HG03139 (cell line): ENCODE results near the gene GLI3.

ENCODE experiments used
- ATAC-seq: cut with Tn5 transposase; IDR thresholded peaks from one replicate; pipeline ENCODE4 v1.9.1; 2021; ENCODE audit not compliant: unreplicated experiment

GLI3 gene

DNA sequence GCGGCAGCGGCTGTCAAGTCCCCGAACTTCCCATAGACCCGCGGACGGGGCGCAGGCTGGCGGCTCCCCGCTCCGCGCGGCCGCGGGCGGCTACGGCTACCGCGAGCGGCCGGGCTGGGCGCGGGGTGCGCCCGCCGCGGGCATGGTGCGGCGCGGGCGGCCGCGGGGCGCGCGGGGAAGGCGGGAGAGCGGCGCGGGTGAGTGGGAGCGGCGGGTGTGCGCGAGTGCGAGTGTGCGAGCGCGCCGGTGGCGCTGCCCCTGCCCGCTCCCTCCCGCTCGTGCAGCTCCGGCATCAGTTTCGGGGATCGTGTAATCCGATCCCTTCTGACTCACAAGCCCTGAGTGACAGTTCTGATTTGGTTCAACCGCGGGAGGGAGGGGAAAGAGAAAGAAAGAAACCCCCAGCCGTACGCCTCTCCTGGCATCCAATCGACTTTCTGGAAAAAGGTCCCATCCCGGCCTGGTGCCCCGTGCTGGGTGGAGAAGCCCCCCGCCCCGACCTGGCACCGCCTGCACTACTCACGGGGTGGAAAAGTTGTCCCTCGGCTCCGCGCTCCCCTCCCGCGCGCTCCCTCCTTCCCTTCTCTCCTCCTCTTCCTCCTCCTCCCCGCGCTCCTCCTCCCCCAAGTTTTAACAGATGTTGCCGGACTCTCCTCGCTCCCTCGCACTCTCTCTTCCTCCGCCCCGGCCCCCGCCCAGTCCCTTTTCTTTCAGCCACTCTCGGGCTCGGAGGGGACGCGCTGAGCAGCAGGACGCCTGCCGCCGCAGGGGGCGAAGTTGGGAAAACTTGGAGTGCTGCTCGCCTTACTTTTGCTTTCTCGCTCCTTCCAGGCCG is at the start of gene GLI3:
TSS of gene GLI3 (minus strand) at position 234 of the 835 bp plus-strand sequence. CDS start 13,956 bp downstream, outside the sequence.
- peak; percentile 53 for ATAC-seq

DNA sequence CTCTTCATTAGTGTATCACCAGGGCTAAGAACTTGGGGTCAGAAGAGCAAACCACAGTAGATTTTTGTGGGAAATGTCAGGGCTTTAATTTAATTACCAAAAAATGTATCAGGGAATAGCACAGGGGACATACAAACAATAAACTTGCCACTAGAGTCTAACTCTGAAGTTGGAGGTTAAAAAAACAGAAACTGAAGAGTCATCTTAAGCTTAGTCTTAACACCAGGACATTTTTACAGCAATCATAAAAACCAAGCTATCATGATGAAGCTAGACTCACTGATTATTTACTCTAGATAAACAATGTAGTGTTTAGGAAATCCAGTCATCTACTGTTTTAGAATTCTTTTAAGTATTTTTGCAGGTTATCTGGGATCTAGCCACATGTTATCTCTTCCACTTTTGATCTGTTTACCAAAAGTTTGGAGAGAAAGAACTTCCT is 48.4 kb upstream of the GLI3 start:
- no peak for ATAC-seq

DNA sequence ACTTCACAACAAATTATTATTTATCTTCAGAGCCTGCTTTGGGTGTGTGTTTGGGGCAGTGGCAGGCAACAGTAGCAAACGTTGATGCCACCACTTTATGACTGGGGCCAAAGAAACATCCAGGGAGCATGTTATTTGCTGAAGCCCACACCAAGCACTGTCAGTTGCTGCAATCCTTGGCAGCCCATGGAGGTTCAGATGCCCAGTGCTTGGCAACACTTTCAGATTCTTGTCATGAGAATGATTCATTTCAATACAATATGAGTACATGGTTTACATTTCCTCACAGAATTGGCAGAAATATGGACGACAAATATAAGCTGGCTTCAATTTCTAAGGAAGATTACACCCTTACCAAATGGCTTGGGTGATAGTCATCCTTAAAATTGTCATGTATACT is 46.5 kb upstream of the GLI3 start:
- no peak for ATAC-seq

DNA sequence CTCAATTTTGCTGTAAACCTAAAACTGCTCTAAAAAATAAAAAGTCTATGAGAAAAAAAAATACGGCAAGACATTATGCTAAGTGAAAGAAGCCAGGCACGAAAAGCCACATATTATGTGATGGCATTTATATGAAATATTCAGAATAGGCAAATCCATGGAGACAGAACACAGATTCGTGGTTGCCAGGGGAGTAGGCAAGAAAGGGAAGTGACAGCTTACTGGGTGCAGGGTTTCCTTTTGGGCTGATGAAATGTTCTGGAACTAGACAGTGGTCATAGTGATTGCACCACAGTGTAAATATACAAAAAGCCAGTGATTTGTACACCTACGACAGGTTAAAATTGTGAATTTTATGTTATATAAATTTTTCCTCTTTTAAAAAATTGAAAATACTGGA is 41.3 kb upstream of the GLI3 start:
- no peak for ATAC-seq

DNA sequence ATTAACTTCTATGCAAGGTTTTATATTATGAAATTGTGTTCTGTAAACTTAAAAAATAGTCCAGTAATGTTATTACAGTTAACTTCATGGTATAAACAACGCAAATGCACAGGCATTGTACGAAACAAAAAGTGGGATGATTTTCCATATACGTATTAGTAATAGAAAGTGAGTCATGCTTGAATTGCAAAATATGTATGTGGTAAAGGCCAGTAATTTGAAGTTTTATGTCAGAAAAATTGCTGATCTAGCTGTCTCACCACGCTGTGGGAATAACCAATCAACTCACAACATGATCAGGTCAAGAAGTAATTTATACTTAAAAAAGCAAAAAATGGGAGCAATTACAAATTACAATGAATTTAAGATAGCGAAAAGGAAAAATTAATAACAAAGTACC is 37.0 kb upstream of the GLI3 start:
- no peak for ATAC-seq

DNA sequence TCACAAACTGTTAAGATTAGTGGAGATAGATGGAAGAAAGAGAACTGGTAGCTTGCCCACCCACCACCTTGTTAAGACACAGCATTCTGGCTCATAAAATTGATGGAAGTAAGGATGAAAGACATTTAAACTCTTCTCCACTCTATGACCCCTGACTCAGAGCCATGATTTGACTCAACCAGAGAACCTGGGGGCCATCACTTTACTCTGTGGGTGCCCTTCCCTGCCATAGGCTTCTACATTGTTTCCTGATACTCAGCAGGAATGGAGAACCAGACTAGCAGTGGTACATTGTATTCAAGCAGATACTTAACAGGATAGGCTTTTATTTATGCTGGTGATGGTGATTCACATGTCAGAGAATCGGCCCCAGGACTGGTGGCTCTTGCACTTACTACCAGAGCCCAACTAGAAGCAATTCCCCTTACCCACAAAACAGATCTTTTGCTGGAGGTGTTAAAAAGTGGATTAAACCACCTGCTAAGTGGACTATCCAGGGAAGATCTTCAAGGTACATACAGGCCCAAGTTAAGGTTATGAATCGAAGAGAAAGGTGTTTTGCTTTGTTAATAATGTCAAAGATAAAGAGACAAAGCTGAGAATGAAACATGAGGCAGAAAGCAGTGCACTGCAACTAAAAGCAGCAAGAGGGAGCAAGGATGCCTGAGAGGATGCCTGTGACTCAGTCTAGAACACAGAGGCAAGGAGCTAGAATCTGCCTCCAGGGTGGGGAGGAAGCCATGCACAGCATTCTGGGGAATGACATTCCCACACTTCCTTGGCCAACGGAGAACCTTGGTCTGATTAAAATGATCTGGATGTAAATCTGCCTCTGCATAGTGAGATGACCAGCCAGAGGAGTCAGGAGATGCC is 36.0 kb upstream of the GLI3 start:
- no peak for ATAC-seq

DNA sequence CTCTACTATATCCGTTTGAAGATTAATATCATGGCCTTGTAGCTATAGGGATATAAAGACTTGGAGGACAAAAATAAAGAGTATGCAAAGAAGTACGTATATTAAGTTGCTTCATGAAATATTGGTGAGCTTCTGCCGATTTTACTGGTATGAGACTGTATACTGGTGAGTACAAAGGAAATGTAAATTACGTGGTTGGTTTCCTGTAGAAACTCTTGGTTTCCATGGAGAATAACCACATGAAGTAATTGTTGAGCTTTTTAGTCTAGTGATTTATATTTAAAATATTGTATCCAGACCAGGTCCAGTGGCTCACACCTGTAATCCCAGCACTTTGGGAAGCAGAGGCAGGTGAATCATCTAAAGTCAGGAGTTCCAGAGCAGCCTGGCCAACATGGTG is 32.2 kb upstream of the GLI3 start:
- ATAC-seq: no peak

DNA sequence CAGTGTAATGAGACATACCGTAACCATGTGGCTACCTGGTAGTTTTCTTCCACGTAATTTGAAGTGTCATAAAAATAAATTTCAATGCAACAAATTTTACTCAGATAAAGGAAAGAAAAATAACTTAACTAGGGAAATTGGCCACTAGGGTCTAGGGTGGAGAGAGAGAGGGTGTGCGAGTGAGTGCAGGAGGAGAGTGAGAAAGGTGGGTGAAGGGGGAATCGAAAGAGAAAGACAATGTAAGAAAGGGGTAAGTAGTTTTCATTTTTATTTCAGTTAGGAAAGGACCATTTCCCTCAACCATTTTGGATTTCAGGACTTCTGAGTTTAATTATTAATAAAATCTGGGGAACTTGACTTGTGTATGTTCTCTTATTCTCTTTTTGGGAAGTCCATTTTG is 27.7 kb upstream of the GLI3 start:
- ATAC-seq: no peak

DNA sequence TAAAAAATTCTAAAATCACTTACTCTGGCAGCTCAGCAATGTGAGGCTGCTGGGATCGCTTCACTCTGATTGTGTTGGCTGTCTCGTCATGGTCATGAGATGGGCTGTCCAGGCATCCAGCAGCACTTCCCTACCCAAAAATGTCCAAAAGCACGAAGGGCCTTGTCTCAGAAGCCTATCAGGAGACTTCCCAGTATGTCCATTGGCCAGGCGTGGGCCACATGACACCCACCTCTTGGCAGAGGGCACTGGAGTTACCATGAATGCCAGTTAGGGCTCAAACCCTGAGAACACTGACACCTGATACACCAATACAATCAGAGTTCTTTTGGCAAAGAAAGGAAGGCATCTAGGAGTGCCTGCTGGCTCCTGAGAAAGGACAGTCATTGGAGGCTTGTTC is 27.0 kb upstream of the GLI3 start:
- no peak for ATAC-seq

DNA sequence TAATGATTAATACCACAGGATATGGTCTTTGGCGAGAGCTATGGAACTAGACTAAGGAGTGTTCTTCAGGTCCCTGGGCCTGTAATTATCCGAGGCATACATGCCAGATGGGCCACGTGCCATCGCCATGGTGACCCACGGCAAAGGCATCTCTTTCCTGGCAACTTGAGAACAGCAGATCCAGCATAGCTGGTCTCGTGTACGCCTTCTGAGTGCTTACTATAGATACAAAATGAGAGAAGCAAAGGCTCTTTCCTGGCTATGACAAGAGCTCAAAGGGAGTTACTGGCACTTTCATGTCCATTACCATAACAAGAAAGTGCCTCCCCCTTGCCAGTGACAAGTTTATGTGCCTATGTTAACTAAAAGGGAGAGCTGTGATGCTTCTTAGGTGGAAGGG is 26.0 kb upstream of the GLI3 start:
- no peak for ATAC-seq

DNA sequence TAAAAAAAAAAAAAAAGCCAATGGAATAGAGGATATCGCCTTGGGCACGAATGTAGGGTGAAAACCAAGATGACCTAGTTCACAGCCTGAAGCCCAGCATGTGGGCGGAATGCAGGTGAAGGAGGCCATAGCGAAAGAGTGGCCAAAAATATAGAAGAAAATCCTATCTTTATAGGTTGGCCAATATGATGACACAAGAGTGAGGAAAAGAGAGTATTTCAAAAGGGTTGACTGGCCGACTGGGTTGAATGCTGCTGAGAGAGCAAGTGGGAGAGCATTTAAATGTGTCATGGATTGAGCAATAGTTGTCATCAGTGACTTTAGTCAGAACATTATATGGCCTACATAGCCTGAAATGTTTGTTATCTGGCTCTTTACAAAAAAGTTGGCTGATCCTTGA is 17.2 kb upstream of the GLI3 start:
- no peak for ATAC-seq

DNA sequence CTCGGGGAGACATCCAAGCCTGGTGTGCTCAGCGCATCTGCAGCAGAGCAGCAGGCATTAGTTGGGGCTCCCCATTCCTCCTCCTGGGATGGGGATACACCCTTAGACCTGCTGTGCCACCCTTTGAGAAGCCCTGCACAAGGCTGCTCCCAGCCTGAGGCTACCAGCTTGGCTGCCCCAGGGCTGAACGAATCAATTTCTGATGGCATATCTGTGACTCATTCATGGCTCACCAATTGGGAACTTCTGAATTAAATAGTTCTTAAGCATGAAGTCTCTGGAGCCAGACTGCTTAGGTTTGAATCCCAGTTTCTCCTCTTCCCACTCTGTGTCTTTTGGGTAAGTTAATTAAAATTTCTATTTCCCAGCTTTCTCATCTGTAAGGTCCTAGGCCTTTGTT is 16.3 kb upstream of the GLI3 start:
- ATAC-seq: no peak

DNA sequence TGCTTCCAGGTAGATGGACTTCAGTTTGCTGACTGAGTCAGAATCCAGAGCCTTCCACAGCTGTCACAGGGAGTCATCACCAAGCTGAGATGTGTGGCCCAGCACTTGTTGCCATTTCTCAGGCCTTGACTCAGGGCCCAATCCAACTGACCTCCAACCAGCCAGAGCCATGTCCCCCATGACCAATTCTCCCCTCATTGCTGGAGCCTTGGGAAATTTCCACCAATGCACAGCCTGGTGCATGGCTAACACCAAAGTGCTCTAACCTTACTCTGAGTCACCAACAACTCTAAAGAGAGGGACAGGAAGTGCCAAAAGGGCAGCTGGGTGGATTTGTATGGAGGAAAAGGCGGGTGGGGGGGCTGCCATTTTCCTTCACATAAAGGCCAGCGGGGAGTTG is 13.4 kb upstream of the GLI3 start:
- no peak for ATAC-seq

DNA sequence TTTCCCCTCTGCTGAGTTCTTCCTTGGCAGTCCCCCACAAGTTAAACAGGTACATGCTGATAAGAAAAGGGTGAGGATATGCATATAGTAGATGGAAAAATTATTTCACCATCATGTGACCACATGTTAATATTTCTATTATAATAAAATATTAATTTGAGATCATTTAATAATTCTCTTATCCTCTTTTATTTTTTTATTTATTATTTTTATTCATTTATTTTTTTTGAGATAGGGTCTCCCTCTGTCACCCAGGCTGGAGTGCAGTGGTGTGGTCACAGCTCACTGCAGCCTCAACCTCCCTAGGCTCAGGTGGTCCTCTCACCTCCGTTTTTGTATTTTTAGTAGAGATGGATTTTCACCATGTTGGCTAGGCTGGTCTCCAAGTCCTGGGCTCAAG is 11.6 kb upstream of the GLI3 start:
- no peak for ATAC-seq

DNA sequence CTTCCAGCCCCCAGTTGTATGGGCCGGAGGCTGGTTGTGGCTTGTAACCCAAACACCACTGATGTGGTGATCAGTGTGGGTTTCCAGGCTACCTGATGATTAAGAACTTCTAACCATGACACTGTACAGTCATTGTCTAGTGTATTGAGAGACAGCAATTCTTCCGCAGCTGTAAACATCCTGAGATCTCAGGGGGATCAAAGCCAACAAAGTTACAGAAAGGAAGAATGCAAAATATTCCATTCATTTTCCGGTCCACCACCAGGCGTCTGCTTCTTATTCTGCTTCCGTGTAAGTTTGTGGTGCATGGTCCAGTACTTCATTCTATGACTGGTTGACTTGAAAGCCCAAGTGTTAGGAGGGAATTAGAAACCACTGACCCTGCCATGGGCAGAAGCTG is 10.3 kb upstream of the GLI3 start:
- no peak for ATAC-seq

DNA sequence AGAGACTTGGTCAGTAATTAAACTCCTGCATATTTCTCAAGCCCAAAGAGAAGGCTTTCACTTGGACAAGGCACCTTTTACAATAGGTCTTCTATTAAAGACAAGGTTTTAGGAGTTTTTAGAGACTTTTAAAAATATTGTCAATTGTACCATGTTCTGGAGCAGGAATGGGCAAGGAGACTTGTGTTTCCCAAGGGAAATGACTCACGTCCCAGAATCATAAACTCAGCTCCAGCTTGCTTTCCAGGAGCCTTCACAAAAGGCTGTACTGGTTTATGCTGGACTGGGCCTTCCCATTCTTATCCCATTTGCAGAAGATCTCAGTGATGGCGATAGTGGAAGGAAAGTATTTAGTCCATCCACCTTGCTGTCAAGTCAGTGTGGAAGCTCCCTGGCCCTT is 7.8 kb upstream of the GLI3 start:
- ATAC-seq: no peak

DNA sequence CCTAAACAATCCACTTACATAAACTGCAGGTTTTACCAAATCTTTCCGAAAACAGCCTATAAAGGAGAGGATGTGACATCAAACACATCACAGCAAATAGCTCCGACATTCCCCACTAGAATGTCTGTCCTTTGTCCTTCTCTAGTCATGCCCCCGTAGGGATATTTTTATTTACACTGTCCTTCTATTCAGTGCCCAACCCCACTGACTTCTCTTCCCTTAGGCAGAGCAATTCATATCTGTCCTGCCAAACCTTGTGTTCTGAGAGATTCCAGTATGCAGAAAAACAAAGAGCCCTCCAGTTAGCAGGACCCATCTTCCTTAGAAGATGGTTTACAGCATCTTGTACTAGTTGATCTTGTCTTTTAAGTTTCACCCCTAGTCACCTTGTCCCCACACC is 5.4 kb upstream of the GLI3 start:
- ATAC-seq: no peak

DNA sequence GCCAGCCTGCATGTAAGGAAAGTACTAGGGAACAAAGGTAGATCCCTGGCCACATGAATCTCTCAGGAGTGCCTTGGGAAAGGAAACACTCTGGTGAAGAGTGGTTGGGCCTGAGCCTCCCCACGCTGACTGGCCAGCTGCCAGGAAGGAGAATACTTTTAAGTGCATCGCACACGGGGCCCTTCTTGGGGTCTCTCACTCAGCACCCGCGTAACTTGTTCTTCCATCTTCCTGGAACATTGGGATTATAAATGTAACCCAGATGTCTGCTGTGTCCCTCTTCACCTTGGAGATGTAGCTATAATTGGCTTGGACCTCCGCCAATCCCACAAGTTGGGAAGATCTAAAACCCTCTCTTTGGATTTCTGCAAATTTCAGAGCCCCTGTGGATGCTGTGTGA is 4.4 kb upstream of the GLI3 start:
- no peak for ATAC-seq

DNA sequence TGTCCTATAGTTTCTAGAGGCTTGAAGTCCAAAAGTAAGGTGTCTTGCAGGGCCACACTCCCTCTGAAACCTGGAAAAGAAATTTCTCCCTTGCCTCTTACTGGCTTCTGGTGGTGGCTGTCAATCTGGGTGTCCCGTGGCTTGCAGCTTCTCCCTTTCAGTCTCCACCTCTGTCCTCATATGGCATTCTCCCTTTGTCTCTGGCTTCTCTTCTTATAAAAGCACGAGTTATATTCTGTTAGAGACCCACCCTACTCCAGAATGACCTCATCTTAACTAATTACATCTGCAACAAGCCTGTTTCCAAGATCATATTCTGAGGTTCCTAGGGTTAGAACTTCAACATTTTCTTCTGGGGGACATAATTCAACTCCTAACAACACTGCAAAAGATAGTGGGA is 3.4 kb upstream of the GLI3 start:
- no peak for ATAC-seq

DNA sequence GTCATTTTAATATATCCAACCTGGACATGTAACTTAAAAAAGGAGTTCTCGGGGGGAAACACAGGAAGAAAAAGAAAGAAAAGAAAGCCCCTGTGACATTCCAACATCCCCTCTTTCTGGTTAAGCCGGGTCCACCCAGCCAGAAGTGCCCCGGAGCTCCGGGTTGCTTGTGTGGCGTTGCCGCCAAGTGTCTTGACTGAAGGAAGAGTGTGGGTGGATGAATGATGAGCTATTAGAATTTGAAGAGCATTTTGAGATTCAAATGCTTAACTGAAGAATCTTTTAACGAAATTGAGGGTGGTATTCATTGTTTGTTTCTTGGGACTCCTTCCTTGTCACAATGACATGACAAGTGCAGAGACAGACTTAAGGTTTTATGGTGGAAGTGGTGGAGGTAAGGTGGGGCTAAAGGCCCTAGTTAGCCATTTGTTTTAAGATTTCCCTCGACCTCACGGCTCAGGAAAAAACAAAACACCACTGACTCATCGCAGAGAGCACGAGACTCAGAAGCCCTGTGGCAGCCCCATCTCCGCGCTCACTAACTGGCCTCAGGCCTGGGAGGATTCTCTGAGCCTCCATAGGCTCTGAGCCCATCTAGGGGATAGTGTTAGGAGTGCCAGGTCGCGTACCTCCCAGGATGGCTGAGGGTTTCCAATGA is 1.8 kb upstream of the GLI3 start:
- ATAC-seq: no peak

DNA sequence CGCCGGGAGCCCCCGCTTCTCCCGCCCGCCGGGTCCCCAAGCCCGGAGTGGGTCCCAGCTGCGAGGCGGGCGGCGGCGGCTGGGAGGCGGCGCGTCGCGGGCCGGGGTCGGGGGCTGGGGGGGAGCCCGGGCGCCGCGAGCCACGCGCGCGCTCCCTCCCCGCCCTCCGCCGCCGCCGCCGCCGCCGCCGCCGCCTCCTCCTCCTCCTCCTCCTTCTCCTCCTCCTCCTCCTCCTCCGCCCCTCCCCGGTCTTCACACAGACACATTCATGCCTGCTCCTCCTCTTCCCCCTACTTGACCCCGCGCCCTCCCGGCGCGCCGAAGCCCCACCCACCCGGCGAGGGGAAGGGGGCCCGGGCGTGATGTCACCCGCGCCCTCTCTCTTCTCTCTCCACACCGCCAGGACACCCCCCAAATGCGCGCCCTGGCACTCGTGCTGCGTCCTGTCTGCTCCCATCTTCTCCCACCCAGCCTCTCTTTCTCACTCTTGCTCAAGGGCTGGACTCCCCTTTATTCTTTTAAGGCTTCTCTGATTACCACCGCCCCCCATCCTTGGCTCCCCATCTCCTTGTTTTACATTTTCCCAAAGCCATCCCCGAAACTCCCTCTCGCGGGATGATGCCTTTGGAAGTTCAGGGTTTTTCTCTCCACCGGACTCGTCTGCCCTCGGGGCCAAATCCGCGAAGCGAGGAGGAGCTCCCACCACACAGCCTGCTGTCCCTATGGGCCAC is 967 bp upstream of the GLI3 start:
- ATAC-seq: no peak
